ENCODE results near the gene HSDL1.

GRCh38 chr16:84082835-84083569, 62.0 kb downstream of the HSDL1 start:
- TF ChIP-seq POLR2A (IDR thresholded peaks at IDR 0.05) = no peak
- no peak for TF ChIP-seq CTCF (IDR thresholded peaks at IDR 0.05)

Measured in body of pancreas (tissue), 4 donors.